Natural killer cell (primary cell): ENCODE data around the gene ISG15. TPM values are rescaled to one million over a fixed set of nuclear protein-coding genes. Genes with fewer than 3 reads are reported as not detected.

ENCODE experiments used
- ATAC-seq, 3 donors: fragments of 150-1000 bp in 2 of 3; fragments of 200-7000 bp in 1 of 3; cut with Tn5 transposase; 1 replicate in 1 of 3; 2 replicates in 2 of 3; pipeline ENCODE4 v1.10.0; 2021; ENCODE audit warnings: mild to moderate bottlenecking in 2 of 3, moderate library complexity in 2 of 3
- DNase-seq, 2 donors: peaks; one replicate each; pipeline versions ENCODE4 v3.0.0 to v3.0.0-alpha.2; 2013 to 2021; ENCODE audit warnings: mixed read lengths in 1 of 2
- H3K27ac ChIP-seq: one replicate; pipeline ENCODE4 v1.5.1; 2013; ENCODE audit warnings: mild to moderate bottlenecking, low read length
- H3K27me3 ChIP-seq: one replicate; pipeline ENCODE4 v1.6.1; 2013; ENCODE audit warnings: low read length; ENCODE audit not compliant: control insufficient read depth, insufficient read depth
- H3K36me3 ChIP-seq: one replicate; pipeline ENCODE4 v1.6.1; 2013; ENCODE audit warnings: low read length; ENCODE audit not compliant: control insufficient read depth, insufficient read depth
- H3K4me1 ChIP-seq: one replicate; pipeline ENCODE4 v1.6.1; 2013; ENCODE audit warnings: low read length; ENCODE audit not compliant: control insufficient read depth, insufficient read depth
- H3K4me3 ChIP-seq: one replicate; pipeline ENCODE4 v1.5.1; 2013; ENCODE audit warnings: low read length
- H3K9me3 ChIP-seq: one replicate; pipeline ENCODE4 v1.6.1; 2013; ENCODE audit warnings: low read length; ENCODE audit not compliant: control insufficient read depth, insufficient read depth
- H3K27ac Mint-ChIP-seq, 2 donors: one replicate each; pipeline ENCODE4 v1.8.0; 2022; ENCODE audit warnings: mild to moderate bottlenecking in 2 of 2, mixed read lengths in 2 of 2, moderate library complexity in 1 of 2
- H3K27me3 Mint-ChIP-seq, 2 donors: one replicate each; pipeline ENCODE4 v1.8.0; 2022; ENCODE audit warnings: low read depth in 2 of 2, mixed read lengths in 2 of 2
- H3K36me3 Mint-ChIP-seq: one replicate; pipeline ENCODE4 v1.8.0; 2022; ENCODE audit warnings: mixed read lengths
- H3K4me1 Mint-ChIP-seq, 2 donors: one replicate each; pipeline ENCODE4 v1.8.0; 2022; ENCODE audit warnings: mixed read lengths in 2 of 2
- H3K4me3 Mint-ChIP-seq: one replicate; pipeline ENCODE4 v1.8.0; 2022; ENCODE audit warnings: mild to moderate bottlenecking, moderate library complexity, mixed read lengths
- H3K9me3 Mint-ChIP-seq, 2 donors: one replicate each; pipeline ENCODE4 v1.8.0; 2022; ENCODE audit warnings: mixed read lengths in 2 of 2
- CTCF ChIP-seq: fragments of 200-600 bp; IDR thresholded peaks from one replicate; pipeline ENCODE4 v1.8.0; 2022; ENCODE audit warnings: antibody characterized with exemption
- WGBS: methylation state at CpG from one replicate; pipeline ENCODE4 v1.1.7; 2013; ENCODE audit warnings: missing lambda C conversion rate; ENCODE audit not compliant: insufficient coverage; 5-methylcytosine and 5-hydroxymethylcytosine counted together
- intact Hi-C: fragments of 100-400 bp; cut with micrococcal nuclease; formaldehyde crosslinking; loops from one replicate; pipeline ENCODE4 v1.14.2; 2022
- total RNA-seq, 4 donors: library from RNA; stranded (reverse); fragments of 120-200 nt in 1 of 4; gene quantifications; one replicate each; pipeline versions ENCODE4 v1.2.3 to v1.2.4, GENCODE V29; 2013 to 2022

The ISG15 gene
- total RNA-seq, 3 donors from 2014 or later (not counting 1 experiment from before 2014, with no cell fraction given): 17.0 to 56.9 (median 50.2) TPM

- Mint-ChIP-seq H3K4me1 (no peaks in the 10 kb centered on the region), H3K27me3 (no peaks in the 10 kb centered on the region), H3K4me3 (no peak overlapping the region), H3K27ac (no peak overlapping the region), H3K36me3 (no peaks in the 10 kb centered on the region), H3K9me3 (no peaks in the 10 kb centered on the region)
- intact Hi-C loops: no loop called here
- DNase-seq (no peak), ATAC-seq (no peak)
- no peaks in the 10 kb centered on the region for H3K9me3 ChIP-seq
- H3K4me1 ChIP-seq: no peaks in the 10 kb centered on the region
- no peaks in the 10 kb centered on the region for H3K36me3 ChIP-seq
- H3K27me3 ChIP-seq: no peaks in the 10 kb centered on the region
- no peak overlapping the region for H3K27ac ChIP-seq
- no peak for TF ChIP-seq CTCF
- H3K4me3 ChIP-seq: no peak overlapping the region
- WGBS: 89% methylated on average over 32 of the region's 32 CpGs
Measured at GRCh38 chr1:1050577-1051052, 37.3 kb downstream of the ISG15 start.

- intact Hi-C loops: no loop called here
- ATAC-seq: no peak
- H3K27ac ChIP-seq: no peak overlapping the region
- Mint-ChIP-seq H3K4me3 (no peak overlapping the region), H3K36me3 (no peaks in the 10 kb centered on the region), H3K9me3 (no peaks in the 10 kb centered on the region), H3K27me3 (no peaks in the 10 kb centered on the region), H3K27ac (no peak overlapping the region), H3K4me1 (no peaks in the 10 kb centered on the region)
- TF ChIP-seq CTCF: no peak
- DNase-seq: no peak
- no peaks in the 10 kb centered on the region for H3K9me3 ChIP-seq
- H3K36me3 ChIP-seq: no peaks in the 10 kb centered on the region
- no peak overlapping the region for H3K4me3 ChIP-seq
- H3K27me3 ChIP-seq: no peaks in the 10 kb centered on the region
- no peaks in the 10 kb centered on the region for H3K4me1 ChIP-seq
- 94% methylated on average over 46 of the region's 46 CpGs for WGBS
Measured at GRCh38 chr1:1051127-1051810, 38.0 kb downstream of the ISG15 start.

- H3K9me3 Mint-ChIP-seq: no peaks in the 10 kb centered on the region
- no peak overlapping the region for H3K4me3 Mint-ChIP-seq
- H3K4me1 Mint-ChIP-seq: no peaks in the 10 kb centered on the region
- no peak for DNase-seq
- peaks cover 0 to 2% of the 10 kb centered on the region in 2 donors for H3K27me3 Mint-ChIP-seq
- intact Hi-C loops: no loop called here
- Histone ChIP-seq H3K27ac (no peak overlapping the region), H3K4me3 (no peak overlapping the region), H3K27me3 (no peaks in the 10 kb centered on the region), H3K4me1 (no peaks in the 10 kb centered on the region), H3K36me3 (no peaks in the 10 kb centered on the region), H3K9me3 (no peaks in the 10 kb centered on the region)
- H3K36me3 Mint-ChIP-seq: no peaks in the 10 kb centered on the region
- H3K27ac Mint-ChIP-seq: no peak overlapping the region
- no peak for TF ChIP-seq CTCF
- ATAC-seq: no peak
- WGBS: 94% methylated on average over 29 of the region's 29 CpGs
Measured at GRCh38 chr1:1052003-1052840, 38.9 kb downstream of the ISG15 start.
